Measurements from ENCODE around the gene TCEANC2. TPM values are rescaled to one million over a fixed set of nuclear protein-coding genes. Genes with fewer than 3 reads are reported as not detected.

The TCEANC2 gene
- polyA plus RNA-seq, 1 donor from 2014 or later, result 4.4 TPM

GRCh38 chr1:54137534-54138061, 84.2 kb downstream of the TCEANC2 start:
- Histone ChIP-seq H2AFZ (ENCODE audit: low read depth, low read length) (no peak overlapping the region), H3K27me3 (ENCODE audit: insufficient read depth, low read depth, low read length) (no peaks in the 10 kb centered on the region), H3K4me3 (ENCODE audit: low read length) (no peak overlapping the region), H3K9me3 (ENCODE audit: low read length) (no peaks in the 10 kb centered on the region), H4K20me1 (ENCODE audit: insufficient read depth) (no peaks in the 10 kb centered on the region), H3K36me3 (ENCODE audit: insufficient read depth, low read length) (no peaks in the 10 kb centered on the region), H3K27ac (ENCODE audit: low read length) (no peak overlapping the region), H3K9me2 (ENCODE audit: insufficient read depth, low read length) (no peaks in the 10 kb centered on the region), H3K9ac (ENCODE audit: low read length) (no peak overlapping the region), H3K79me2 (replicated peaks; ENCODE audit: insufficient read depth, low read length) (no peaks in the 10 kb centered on the region), H3K4me2 (ENCODE audit: low read length) (no peak overlapping the region), H3F3A (ENCODE audit: insufficient read depth, low read length, poor library complexity, severe bottlenecking) (no peaks in the 10 kb centered on the region)
- TF ChIP-seq SMC3 (conservative IDR thresholded peaks at IDR 0.05; ENCODE audit: poor library complexity) (no peak), MXI1 (conservative IDR thresholded peaks at IDR 0.05; ENCODE audit: poor library complexity, severe bottlenecking) (no peak), EZH2 (IDR thresholded peaks at IDR 0.05; ENCODE audit: borderline replicate concordance, insufficient read depth, low read length, poor library complexity, severe bottlenecking) (no peak)

GRCh38 chr1:54138994-54139393, 85.6 kb downstream of the TCEANC2 start:
- Histone ChIP-seq H3K27me3 (ENCODE audit: insufficient read depth, low read depth, low read length) (no peaks in the 10 kb centered on the region), H3K36me3 (ENCODE audit: insufficient read depth, low read length) (no peaks in the 10 kb centered on the region), H3K4me3 (ENCODE audit: low read length) (no peak overlapping the region), H3K27ac (ENCODE audit: low read length) (no peak overlapping the region), H4K20me1 (ENCODE audit: insufficient read depth) (no peaks in the 10 kb centered on the region), H3K9me2 (ENCODE audit: insufficient read depth, low read length) (no peaks in the 10 kb centered on the region), H2AFZ (ENCODE audit: low read depth, low read length) (no peak overlapping the region), H3F3A (ENCODE audit: insufficient read depth, low read length, poor library complexity, severe bottlenecking) (no peaks in the 10 kb centered on the region), H3K9me3 (ENCODE audit: low read length) (no peaks in the 10 kb centered on the region), H3K4me2 (ENCODE audit: low read length) (no peak overlapping the region), H3K9ac (ENCODE audit: low read length) (no peak overlapping the region), H3K79me2 (replicated peaks; ENCODE audit: insufficient read depth, low read length) (no peaks in the 10 kb centered on the region)
- no peak for TF ChIP-seq TAF1 (IDR thresholded peaks at IDR 0.05; ENCODE audit: low read depth)
- no peak for TF ChIP-seq MXI1 (conservative IDR thresholded peaks at IDR 0.05; ENCODE audit: poor library complexity, severe bottlenecking)
- TF ChIP-seq POLR2AphosphoS5 (IDR thresholded peaks at IDR 0.05), result no peak
- TF ChIP-seq EZH2 (IDR thresholded peaks at IDR 0.05; ENCODE audit: borderline replicate concordance, insufficient read depth, low read length, poor library complexity, severe bottlenecking), result no peak
- TF ChIP-seq SMC3 (conservative IDR thresholded peaks at IDR 0.05; ENCODE audit: poor library complexity), result no peak
- TF ChIP-seq EP300 (conservative IDR thresholded peaks at IDR 0.05; ENCODE audit: poor library complexity, severe bottlenecking), result no peak

- Histone ChIP-seq H3K9me2 (ENCODE audit: insufficient read depth, low read length) (no peaks in the 10 kb centered on the region), H3K27me3 (ENCODE audit: insufficient read depth, low read depth, low read length) (no peaks in the 10 kb centered on the region), H3K4me2 (ENCODE audit: low read length) (no peak overlapping the region), H3K27ac (ENCODE audit: low read length) (no peak overlapping the region), H4K20me1 (ENCODE audit: insufficient read depth) (no peaks in the 10 kb centered on the region), H3K9me3 (ENCODE audit: low read length) (no peaks in the 10 kb centered on the region), H3K4me3 (ENCODE audit: low read length) (no peak overlapping the region), H3K36me3 (ENCODE audit: insufficient read depth, low read length) (no peaks in the 10 kb centered on the region), H3K79me2 (replicated peaks; ENCODE audit: insufficient read depth, low read length) (no peaks in the 10 kb centered on the region), H3F3A (ENCODE audit: insufficient read depth, low read length, poor library complexity, severe bottlenecking) (no peaks in the 10 kb centered on the region), H2AFZ (ENCODE audit: low read depth, low read length) (no peak overlapping the region), H3K9ac (ENCODE audit: low read length) (no peak overlapping the region)
- no peak for TF ChIP-seq MXI1 (conservative IDR thresholded peaks at IDR 0.05; ENCODE audit: poor library complexity, severe bottlenecking)
- TF ChIP-seq SMC3 (conservative IDR thresholded peaks at IDR 0.05; ENCODE audit: poor library complexity), result no peak
- no peak for TF ChIP-seq EZH2 (IDR thresholded peaks at IDR 0.05; ENCODE audit: borderline replicate concordance, insufficient read depth, low read length, poor library complexity, severe bottlenecking)
- no peak for TF ChIP-seq EP300 (conservative IDR thresholded peaks at IDR 0.05; ENCODE audit: poor library complexity, severe bottlenecking)
- no peak for TF ChIP-seq TAF1 (IDR thresholded peaks at IDR 0.05; ENCODE audit: low read depth)
- TF ChIP-seq POLR2AphosphoS5 (IDR thresholded peaks at IDR 0.05), result no peak
- no peak for TF ChIP-seq RAD21 (conservative IDR thresholded peaks at IDR 0.05)
- TF ChIP-seq REST (IDR thresholded peaks at IDR 0.05; ENCODE audit: borderline replicate concordance), result no peak
These were observed 86.3 kb downstream of the TCEANC2 start for GRCh38 chr1:54139711-54140110.
